ENCODE measurements around the gene SLC38A3. TPM values are rescaled to one million over a fixed set of nuclear protein-coding genes. Genes with fewer than 3 reads are reported as not detected.

The SLC38A3 gene
- total and polyA plus RNA-seq, 2 donors from 2014 or later = 1.6 to 4.2 TPM

GRCh38 chr3:50233176-50233575 is 28.1 kb downstream of the SLC38A3 start:
- no peak overlapping the region for H3K27ac ChIP-seq (ENCODE audit: low read depth in 2 of 2, low read length in 2 of 2)
- no peaks in the 10 kb centered on the region for H3K27me3 ChIP-seq (ENCODE audit: control insufficient read depth, insufficient read depth, low read length)
- TF ChIP-seq CTCF (IDR thresholded peaks at IDR 0.05; ENCODE audit: borderline replicate concordance, extremely low read depth, insufficient read depth) = no peak
- peaks cover 0 to 24% (median 1%) of the 10 kb centered on the region in 3 donors for H3K4me1 ChIP-seq (ENCODE audit: control insufficient read depth in 2 of 3, insufficient read depth in 2 of 3, low read depth in 1 of 3, low read length in 3 of 3)
- DNase-seq = peak in 4 of 5 donors; percentile 48 to 71 (median 57)
- no peak overlapping the region for H3K9ac ChIP-seq (ENCODE audit: low read length in 3 of 3)
- no peak for FAIRE-seq
- H3K4me3 ChIP-seq (ENCODE audit: low read length in 3 of 3) = no peak overlapping the region
- no peaks in the 10 kb centered on the region for H3K36me3 ChIP-seq (ENCODE audit: control insufficient read depth in 2 of 3, insufficient read depth in 3 of 3, low read length in 3 of 3)
- H3K9me3 ChIP-seq (ENCODE audit: control insufficient read depth in 2 of 3, insufficient read depth in 1 of 3, low read length in 3 of 3) = no peaks in the 10 kb centered on the region
- intact Hi-C loops (cut with DNase I) = no loop called here

- H3K9ac ChIP-seq (ENCODE audit: low read length in 3 of 3) = peak within 1 kb of the TSS; percentile 75 to 95 (median 76)
- H3K9me3 ChIP-seq (ENCODE audit: control insufficient read depth in 2 of 3, insufficient read depth in 1 of 3, low read length in 3 of 3) = no peaks in the 10 kb centered on the region
- no peaks in the 10 kb centered on the region for H3K36me3 ChIP-seq (ENCODE audit: control insufficient read depth in 2 of 3, insufficient read depth in 3 of 3, low read length in 3 of 3)
- intact Hi-C loops (cut with DNase I) = no loop called here
- DNase-seq (peak; percentile 99 to 100 (median 99)), FAIRE-seq (peak; percentile 99)
- H3K4me1 ChIP-seq (ENCODE audit: control insufficient read depth in 2 of 3, insufficient read depth in 2 of 3, low read depth in 1 of 3, low read length in 3 of 3) = peaks cover 0 to 41% (median 17%) of the 10 kb centered on the region in 3 donors
- no peak for TF ChIP-seq CTCF (IDR thresholded peaks at IDR 0.05; ENCODE audit: borderline replicate concordance, extremely low read depth, insufficient read depth)
- H3K27me3 ChIP-seq (ENCODE audit: control insufficient read depth, insufficient read depth, low read length) = no peaks in the 10 kb centered on the region
- peak within 1 kb of the TSS; percentile 89 to 93 for H3K27ac ChIP-seq (ENCODE audit: low read depth in 2 of 2, low read length in 2 of 2)
- H3K4me3 ChIP-seq (ENCODE audit: low read length in 3 of 3) = peak within 1 kb of the TSS; percentile 65 to 93 (median 77)
Observed at GRCh38 chr3:50235716-50236483, 30.8 kb downstream of the SLC38A3 start, which contains the start of gene GNAI2. Gene GNAI2, plus strand, starts transcription at chr3:50236204. Its CDS starts 132 bp downstream, at chr3:50236336.

GRCh38 chr3:50236484-50237132 is 31.5 kb downstream of the SLC38A3 start:
- no peaks in the 10 kb centered on the region for H3K27me3 ChIP-seq (ENCODE audit: control insufficient read depth, insufficient read depth, low read length)
- peaks cover 0 to 48% (median 18%) of the 10 kb centered on the region in 3 donors for H3K4me1 ChIP-seq (ENCODE audit: control insufficient read depth in 2 of 3, insufficient read depth in 2 of 3, low read depth in 1 of 3, low read length in 3 of 3)
- H3K4me3 ChIP-seq (ENCODE audit: low read length in 3 of 3) = peak overlapping the region; percentile 65 to 93 (median 77)
- no peaks in the 10 kb centered on the region for H3K36me3 ChIP-seq (ENCODE audit: control insufficient read depth in 2 of 3, insufficient read depth in 3 of 3, low read length in 3 of 3)
- FAIRE-seq = no peak
- H3K27ac ChIP-seq (ENCODE audit: low read depth in 2 of 2, low read length in 2 of 2) = peak overlapping the region; percentile 89 to 93
- TF ChIP-seq CTCF (IDR thresholded peaks at IDR 0.05; ENCODE audit: borderline replicate concordance, extremely low read depth, insufficient read depth) = no peak
- no peaks in the 10 kb centered on the region for H3K9me3 ChIP-seq (ENCODE audit: control insufficient read depth in 2 of 3, insufficient read depth in 1 of 3, low read length in 3 of 3)
- H3K9ac ChIP-seq (ENCODE audit: low read length in 3 of 3) = peak overlapping the region; percentile 75 to 95 (median 76)
- intact Hi-C loops (cut with DNase I) = no loop called here
- DNase-seq = peak in 2 of 5 donors; percentile 19 to 60
